Transverse colon (tissue), 4 donors: ENCODE results near the gene MOV10L1. TPM values are rescaled to one million over a fixed set of nuclear protein-coding genes. Genes with fewer than 3 reads are reported as not detected.

ENCODE experiments used
- DNase-seq: peaks from one replicate; pipeline ENCODE4 v3.0.0-alpha.2; 2019
- H3K27ac ChIP-seq, 4 donors: fragments of 200-600 bp; sonication (generic); 2 replicates each; pipeline ENCODE4 v1.5.1; 2016 to 2018; ENCODE audit warnings: inconsistent platforms in 4 of 4
- H3K27me3 ChIP-seq: fragments of 200-600 bp; sonication (generic); 2 replicates; pipeline ENCODE4 v1.5.1; 2017; ENCODE audit warnings: inconsistent platforms
- H3K36me3 ChIP-seq, 4 donors: fragments of 200-600 bp; sonication (generic); 2 replicates each; pipeline ENCODE4 v1.5.1; 2017 to 2019; ENCODE audit warnings: inconsistent platforms in 4 of 4
- H3K4me1 ChIP-seq, 4 donors: fragments of 200-600 bp; sonication (generic); 2 replicates each; pipeline ENCODE4 v1.5.1; 2017 to 2020; ENCODE audit warnings: inconsistent platforms in 4 of 4
- H3K4me3 ChIP-seq, 4 donors: fragments of 200-600 bp; sonication (generic); 1 replicate in 1 of 4; 2 replicates in 3 of 4; pipeline versions ENCODE4 v1.5.1 to v1.6.1; 2017 to 2019; ENCODE audit warnings: inconsistent platforms in 4 of 4
- H3K9me3 ChIP-seq, 2 donors: fragments of 200-600 bp; sonication (generic); 2 replicates each; pipeline ENCODE4 v1.5.1; 2017 to 2019; ENCODE audit warnings: inconsistent platforms in 2 of 2
- CTCF ChIP-seq, 5 experiments: fragments of 200-600 bp in 3 of 5; fragments of 450-650 bp in 2 of 5; sonication (generic) in 3 of 5; IDR thresholded peaks; 1 replicate in 2 of 5; 2 replicates in 3 of 5; pipeline ENCODE4 v1.5.1; 2016 to 2017; ENCODE audit warnings: antibody characterized with exemption in 5 of 5, inconsistent platforms in 3 of 5, mild to moderate bottlenecking in 2 of 5, moderate library complexity in 1 of 5
- EP300 ChIP-seq: sonication (generic); formaldehyde crosslinking; IDR thresholded peaks from one replicate; pipeline ENCODE4 v1.6.1; 2017; ENCODE audit warnings: antibody characterized with exemption, low read depth
- POLR2A ChIP-seq: fragments of 450-650 bp; IDR thresholded peaks from one replicate; pipeline ENCODE4 v1.6.1; 2016; ENCODE audit warnings: antibody characterized with exemption, mild to moderate bottlenecking, moderate library complexity
- POLR2AphosphoS5 ChIP-seq, 3 donors: sonication (generic); formaldehyde crosslinking; IDR thresholded peaks; one replicate each; pipeline ENCODE4 v1.6.1; 2016; ENCODE audit warnings: antibody characterized with exemption in 3 of 3
- WGBS, 2 donors: methylation state at CpG; one replicate each; pipeline ENCODE4 v1.1.5; 2018; ENCODE audit warnings: low coverage in 1 of 2; 5-methylcytosine and 5-hydroxymethylcytosine counted together
- in situ Hi-C, 4 donors: fragments of 200-750 bp; cut with MboI; loops; one replicate each; pipeline versions ENCODE4 v1.15.0 to v1.15.1; 2017; ENCODE audit warnings: low sequenced_read_pairs in 3 of 4, low pct_ligation_motif_present in 1 of 4, low pct_unique_long_range_greater_than_20kb in 1 of 4
- intact Hi-C: fragments of 100-400 bp; cut with DNase I; formaldehyde crosslinking; loops from one replicate; pipeline ENCODE4 v1.15.1; 2023; ENCODE audit warnings: low total_unique reads
- total RNA-seq, 4 donors: library from RNA; depleted of rRNA; stranded (reverse); fragments of >200 nt; gene quantifications; one replicate each; pipeline ENCODE4 v1.1.0, GENCODE V29; 2016

The MOV10L1 gene
- total RNA-seq, 4 donors from 2014 or later = 0.20 to 0.48 (median 0.41) TPM; not detected in 1

GRCh38 chr22:50197000-50197800, 107.4 kb downstream of the MOV10L1 start:
- Histone ChIP-seq H3K27ac (no peak overlapping the region), H3K9me3 (no peaks in the 10 kb centered on the region), H3K36me3 (peaks cover 0 to 6% (median 2%) of the 10 kb centered on the region in 4 donors), H3K4me1 (peaks cover 13 to 25% (median 22%) of the 10 kb centered on the region in 4 donors), H3K27me3 (no peaks in the 10 kb centered on the region), H3K4me3 (no peak overlapping the region)
- in situ Hi-C loops = no loop called here
- no peak for TF ChIP-seq POLR2A
- no peak for TF ChIP-seq POLR2AphosphoS5 (IDR thresholded peaks at IDR 0.05)
- TF ChIP-seq EP300 = no peak
- intact Hi-C loops = no loop called here
- DNase-seq = no peak
- WGBS, 2 donors = 92% methylated on average over 14 of the region's 23 CpGs; no CpG with 5 or more reads in 1 of the 2 donors

DNA sequence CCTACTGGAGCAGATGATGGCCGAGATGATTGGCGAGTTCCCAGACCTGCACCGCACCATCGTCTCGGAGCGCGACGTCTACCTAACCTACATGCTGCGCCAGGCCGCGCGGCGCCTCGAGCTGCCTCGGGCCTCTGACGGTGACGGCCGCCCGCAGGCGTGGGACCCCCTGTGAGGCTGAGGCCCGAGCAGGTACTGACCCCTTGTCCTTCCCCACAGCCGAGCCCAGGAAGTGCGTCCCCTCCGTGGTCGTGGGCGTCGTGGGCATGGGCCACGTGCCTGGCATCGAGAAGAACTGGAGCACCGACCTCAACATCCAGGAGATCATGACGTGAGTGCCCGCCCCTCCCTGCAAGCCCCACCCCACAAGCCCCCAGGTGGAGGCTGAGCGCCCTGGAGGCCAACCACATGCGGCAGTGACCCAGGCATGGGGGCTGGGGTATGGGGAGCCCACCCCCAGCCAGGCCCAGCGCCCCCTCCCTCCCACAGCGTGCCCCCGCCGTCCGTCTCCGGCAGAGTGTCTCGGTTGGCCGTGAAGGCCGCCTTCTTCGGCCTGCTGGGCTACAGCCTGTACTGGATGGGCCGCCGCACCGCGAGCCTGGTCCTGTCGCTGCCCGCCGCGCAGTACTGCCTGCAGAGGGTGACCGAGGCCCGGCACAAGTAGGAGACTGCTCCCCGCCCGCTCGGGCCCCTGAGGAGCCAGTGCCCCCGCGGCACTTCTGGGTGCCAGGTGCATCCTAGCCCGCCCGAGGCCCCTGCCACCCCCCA, 108.2 kb downstream of the MOV10L1 start:
- WGBS, 2 donors = 94% methylated on average over 38 of the region's 61 CpGs; no CpG with 5 or more reads in 1 of the 2 donors
- Histone ChIP-seq H3K36me3 (peaks cover 0 to 6% (median 2%) of the 10 kb centered on the region in 4 donors), H3K4me1 (peaks cover 16 to 22% (median 20%) of the 10 kb centered on the region in 4 donors), H3K4me3 (no peak overlapping the region), H3K9me3 (no peaks in the 10 kb centered on the region), H3K27ac (no peak overlapping the region), H3K27me3 (no peaks in the 10 kb centered on the region)
- in situ Hi-C loops (no loop called here), intact Hi-C loops (no loop called here)
- DNase-seq = no peak
- TF ChIP-seq CTCF (IDR thresholded peaks at IDR 0.05) = no peak
- no peak for TF ChIP-seq EP300
- no peak for TF ChIP-seq POLR2A
- TF ChIP-seq POLR2AphosphoS5 (IDR thresholded peaks at IDR 0.05) = no peak

DNA sequence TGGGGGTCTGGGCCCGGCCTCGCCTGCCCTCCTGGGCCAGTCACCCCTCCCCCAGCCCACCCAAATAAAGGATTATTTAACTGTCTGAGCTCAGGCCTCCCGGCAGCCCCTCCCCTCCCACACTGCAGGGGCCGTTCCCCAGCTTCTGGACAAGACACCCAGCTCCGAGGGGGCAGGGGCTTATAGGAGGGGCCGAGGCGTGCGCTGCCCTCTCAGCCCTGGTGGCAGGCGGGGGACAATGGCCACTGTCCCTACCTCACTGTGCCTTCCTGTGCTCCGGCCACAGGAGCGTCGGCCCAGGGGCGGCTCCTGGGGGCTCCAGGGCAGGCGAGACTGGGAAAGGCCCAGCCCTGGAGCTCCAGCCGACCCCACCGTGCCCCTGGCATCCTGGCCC, 108.8 kb downstream of the MOV10L1 start:
- peaks cover 0 to 6% (median 2%) of the 10 kb centered on the region in 4 donors for H3K36me3 ChIP-seq
- H3K4me1 ChIP-seq = peaks cover 16 to 22% (median 19%) of the 10 kb centered on the region in 4 donors
- 88 to 92% methylated on average over 2 to 12 of the region's 16 CpGs for WGBS, 2 donors
- H3K4me3 ChIP-seq = no peak overlapping the region
- no peak for TF ChIP-seq POLR2A
- no peak for TF ChIP-seq EP300
- no peak for TF ChIP-seq POLR2AphosphoS5 (IDR thresholded peaks at IDR 0.05)
- TF ChIP-seq CTCF (IDR thresholded peaks at IDR 0.05) = no peak
- intact Hi-C loops (no loop called here), in situ Hi-C loops (no loop called here)
- H3K27ac ChIP-seq = no peak overlapping the region
- DNase-seq = no peak
- H3K27me3 ChIP-seq = no peaks in the 10 kb centered on the region
- H3K9me3 ChIP-seq = no peaks in the 10 kb centered on the region

DNA sequence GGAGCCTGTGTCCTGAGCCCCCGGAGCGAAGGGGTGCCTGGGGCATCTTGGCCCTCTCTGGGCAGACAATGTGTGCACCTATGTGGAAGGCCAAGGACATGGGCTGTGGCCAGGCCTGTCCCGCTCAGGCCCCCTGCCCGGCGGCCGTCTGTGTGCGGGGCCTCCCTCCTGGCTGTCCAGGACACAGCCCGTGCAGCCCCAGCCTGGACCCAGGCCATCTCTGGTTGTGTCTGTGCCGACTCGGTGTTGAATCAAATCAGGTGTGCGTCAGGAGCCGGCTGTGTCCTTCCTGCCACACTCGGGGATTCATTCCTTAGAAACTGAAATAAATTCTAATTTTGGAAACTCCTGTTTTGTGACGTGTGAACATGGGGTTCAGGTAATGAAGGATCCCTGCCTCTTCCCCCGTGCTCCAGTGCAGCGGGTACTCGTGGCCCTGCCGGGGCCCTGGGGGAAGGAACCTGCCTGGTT, 109.5 kb downstream of the MOV10L1 start:
- 87% methylated on average over 17 of the region's 18 CpGs; no CpG with 5 or more reads in 1 of the 2 donors for WGBS, 2 donors
- TF ChIP-seq CTCF (IDR thresholded peaks at IDR 0.05) (no peak), POLR2A (no peak), POLR2AphosphoS5 (IDR thresholded peaks at IDR 0.05) (no peak), EP300 (no peak)
- no peak for DNase-seq
- intact Hi-C loops (no loop called here), in situ Hi-C loops (no loop called here)
- Histone ChIP-seq H3K27me3 (no peaks in the 10 kb centered on the region), H3K4me1 (peaks cover 16 to 22% (median 19%) of the 10 kb centered on the region in 4 donors), H3K27ac (no peak overlapping the region), H3K36me3 (peaks cover 0 to 4% (median 2%) of the 10 kb centered on the region in 4 donors), H3K9me3 (no peaks in the 10 kb centered on the region), H3K4me3 (no peak overlapping the region)
